CD4-positive, alpha-beta T cell (primary cell): ENCODE data around the gene HOXC11. TPM values are rescaled to one million over a fixed set of nuclear protein-coding genes. Genes with fewer than 3 reads are reported as not detected.

ENCODE experiments used
- ATAC-seq: fragments of 200-7000 bp; cut with Tn5 transposase; one replicate; pipeline ENCODE4 v1.10.0; 2022; ENCODE audit warnings: mild to moderate bottlenecking; ENCODE audit not compliant: poor library complexity
- CTCF ChIA-PET: fragments of 350-600 bp; sonication (Branson Sonifier 250); formaldehyde crosslinking; loops from one replicate; lab custom pipeline; 2021; ENCODE audit warnings: antibody characterized with exemption, inconsistent platforms; lab: Charles Lee
- POLR2A ChIA-PET: fragments of 350-600 bp; sonication (Branson Sonifier 250); formaldehyde crosslinking; loops from one replicate; lab custom pipeline; 2021; ENCODE audit warnings: antibody characterized with exemption, inconsistent platforms; lab: Charles Lee
- DNase-seq, 14 experiments: peaks; one replicate each; pipeline ENCODE4 v3.0.0-alpha.2; 2013 to 2020; ENCODE audit warnings: mixed read lengths in 2 of 14
- H3K27ac ChIP-seq, 2 donors: one replicate each; pipeline versions ENCODE4 v1.5.1 to v1.7.0; 2013; ENCODE audit warnings: low read length in 2 of 2, low read depth in 1 of 2, mild to moderate bottlenecking in 1 of 2
- H3K27me3 ChIP-seq, 2 experiments: 1 replicate in 1 of 2; 2 replicates in 1 of 2; pipeline versions ENCODE4 v1.6.1 to v1.7.0; 2013; ENCODE audit warnings: low read length in 2 of 2, control low read depth in 1 of 2, mild to moderate bottlenecking in 1 of 2, moderate library complexity in 1 of 2; ENCODE audit not compliant: insufficient read depth in 2 of 2, control insufficient read depth in 1 of 2
- H3K36me3 ChIP-seq: one replicate; pipeline ENCODE4 v1.6.1; 2013; ENCODE audit warnings: low read length, control low read depth; ENCODE audit not compliant: insufficient read depth
- H3K4me1 ChIP-seq: one replicate; pipeline ENCODE4 v1.6.1; 2013; ENCODE audit warnings: low read length, control low read depth; ENCODE audit not compliant: insufficient read depth
- H3K4me3 ChIP-seq: one replicate; pipeline ENCODE4 v1.5.1; 2013; ENCODE audit warnings: mild to moderate bottlenecking, low read length, moderate library complexity
- H3K9me3 ChIP-seq, 2 experiments: 1 replicate in 1 of 2; 2 replicates in 1 of 2; pipeline versions ENCODE4 v1.6.1 to v1.7.0; 2013; ENCODE audit warnings: low read length in 2 of 2, mild to moderate bottlenecking in 2 of 2, control low read depth in 1 of 2, moderate library complexity in 1 of 2; ENCODE audit not compliant: control insufficient read depth in 1 of 2, insufficient read depth in 1 of 2
- H3K27ac Mint-ChIP-seq: one replicate; pipeline ENCODE4 v1.8.0; 2020; ENCODE audit warnings: mixed read lengths
- H3K27me3 Mint-ChIP-seq: one replicate; pipeline ENCODE4 v1.8.0; 2021; ENCODE audit warnings: mixed read lengths
- H3K36me3 Mint-ChIP-seq: one replicate; pipeline ENCODE4 v1.8.0; 2021; ENCODE audit warnings: low read depth, mixed read lengths
- H3K4me1 Mint-ChIP-seq: one replicate; pipeline ENCODE4 v1.8.0; 2021; ENCODE audit warnings: low read depth, mixed read lengths
- H3K4me3 Mint-ChIP-seq: one replicate; pipeline ENCODE4 v1.8.0; 2020; ENCODE audit warnings: mild to moderate bottlenecking, mixed read lengths
- H3K9me3 Mint-ChIP-seq: one replicate; pipeline ENCODE4 v1.8.0; 2020; ENCODE audit warnings: mixed read lengths
- CTCF ChIP-seq: fragments of 200-600 bp; IDR thresholded peaks from one replicate; pipeline ENCODE4 v1.8.0; 2022; ENCODE audit warnings: antibody characterized with exemption, mild to moderate bottlenecking
- intact Hi-C, 2 experiments: fragments of 100-400 bp; cut with DNase I in 1 of 2; cut with micrococcal nuclease in 1 of 2; formaldehyde crosslinking; loops; one replicate each; pipeline versions ENCODE4 v1.15.1 to v1.9.0; 2023 to 2025; cut with DNase I, micrococcal nuclease
- total RNA-seq, 174 experiments: library from RNA in 2 of 174; stranded (reverse) in 2 of 174; gene quantifications; one replicate each; pipeline ENCODE4 v1.2.3 and lab custom pipeline; 2021 to 2026

Gene HOXC11
- total RNA-seq, 2 experiments from 2014 or later, result not detected

GRCh38 chr12:53969588-53970259, 3.2 kb upstream of the HOXC11 start:
- Histone ChIP-seq H3K4me1 (peaks cover 43% of the 10 kb centered on the region), H3K36me3 (no peaks in the 10 kb centered on the region), H3K4me3 (no peak overlapping the region), H3K9me3 (peaks cover 0 to 61% of the 10 kb centered on the region in 2 experiments), H3K27ac (no peak overlapping the region), H3K27me3 (peaks cover 88 to 100% of the 10 kb centered on the region in 2 experiments)
- H3K9me3 Mint-ChIP-seq, result no peaks in the 10 kb centered on the region
- peaks cover 5% of the 10 kb centered on the region for H3K36me3 Mint-ChIP-seq
- intact Hi-C loops, result no loop called here
- ChIA-PET CTCF (no interaction called here), POLR2A (no interaction called here)
- H3K27ac Mint-ChIP-seq, result no peak overlapping the region
- no peak overlapping the region for H3K4me3 Mint-ChIP-seq
- ATAC-seq (no peak), DNase-seq (no peak)
- H3K27me3 Mint-ChIP-seq, result peaks cover 98% of the 10 kb centered on the region
- H3K4me1 Mint-ChIP-seq, result peaks cover 44% of the 10 kb centered on the region
- TF ChIP-seq CTCF, result no peak

- intact Hi-C loops, result no loop called here
- H3K4me3 ChIP-seq, result no peak overlapping the region
- Mint-ChIP-seq H3K9me3 (no peaks in the 10 kb centered on the region), H3K27ac (no peak overlapping the region), H3K36me3 (peaks cover 5% of the 10 kb centered on the region), H3K4me1 (peaks cover 42% of the 10 kb centered on the region), H3K27me3 (peaks cover 97% of the 10 kb centered on the region), H3K4me3 (no peak overlapping the region)
- H3K36me3 ChIP-seq, result no peaks in the 10 kb centered on the region
- H3K27me3 ChIP-seq, result peaks cover 86 to 100% of the 10 kb centered on the region in 2 experiments
- DNase-seq, result no peak
- ChIA-PET CTCF (no interaction called here), POLR2A (no interaction called here)
- TF ChIP-seq CTCF, result no peak
- peaks cover 44% of the 10 kb centered on the region for H3K4me1 ChIP-seq
- no peak overlapping the region for H3K27ac ChIP-seq
- ATAC-seq, result no peak
- H3K9me3 ChIP-seq, result peaks cover 0 to 63% of the 10 kb centered on the region in 2 experiments
Observed at GRCh38 chr12:53970451-53970850, 2.5 kb upstream of the HOXC11 start.

DNA sequence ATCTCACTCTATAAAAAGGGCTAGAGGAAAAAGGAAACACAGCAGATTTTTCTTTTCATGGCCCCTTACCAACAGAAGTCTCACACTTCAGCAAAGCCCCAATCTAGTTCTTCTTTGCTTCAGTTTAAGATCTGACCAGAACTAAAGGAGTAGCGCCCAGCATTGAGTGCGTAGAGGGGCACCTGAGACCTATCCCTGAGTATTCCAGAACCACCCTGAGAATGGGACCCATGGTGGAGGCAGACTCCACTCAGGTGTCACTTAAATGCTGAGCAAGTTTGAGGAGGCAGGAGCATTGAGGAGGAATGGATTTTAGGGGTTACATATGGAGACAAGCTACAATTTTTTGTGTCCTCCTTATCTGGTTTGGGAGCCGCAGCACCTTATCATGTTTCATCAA, 1.8 kb upstream of the HOXC11 start:
- H3K4me3 ChIP-seq, result no peak overlapping the region
- H3K4me1 Mint-ChIP-seq, result peaks cover 39% of the 10 kb centered on the region
- H3K27me3 Mint-ChIP-seq, result peaks cover 97% of the 10 kb centered on the region
- no peak for ATAC-seq
- intact Hi-C loops, result no loop called here
- POLR2A ChIA-PET, result interaction anchor here (1.0 kb wide), 1 partner anchor 12 kb away, joined by 3 read pairs; no protein-coding TSS in a partner anchor
- peaks cover 5% of the 10 kb centered on the region for H3K36me3 Mint-ChIP-seq
- peaks cover 86 to 100% of the 10 kb centered on the region in 2 experiments for H3K27me3 ChIP-seq
- H3K4me1 ChIP-seq, result peaks cover 42% of the 10 kb centered on the region
- no peak for DNase-seq
- no peak for TF ChIP-seq CTCF
- peaks cover 0 to 65% of the 10 kb centered on the region in 2 experiments for H3K9me3 ChIP-seq
- H3K9me3 Mint-ChIP-seq, result no peaks in the 10 kb centered on the region
- CTCF ChIA-PET, result no interaction called here
- no peak overlapping the region for H3K27ac Mint-ChIP-seq
- H3K4me3 Mint-ChIP-seq, result no peak overlapping the region
- no peak overlapping the region for H3K27ac ChIP-seq
- H3K36me3 ChIP-seq, result no peaks in the 10 kb centered on the region
